Suppressor macrophage treated with lipopolysaccharide for 1 hour (primary cell): ENCODE results near the gene TAF8.

ENCODE experiments used
- DNase-seq, 3 donors: peaks; one replicate each; pipeline ENCODE4 v3.0.0-alpha.2; 2020 to 2022

TAF8 gene

DNA sequence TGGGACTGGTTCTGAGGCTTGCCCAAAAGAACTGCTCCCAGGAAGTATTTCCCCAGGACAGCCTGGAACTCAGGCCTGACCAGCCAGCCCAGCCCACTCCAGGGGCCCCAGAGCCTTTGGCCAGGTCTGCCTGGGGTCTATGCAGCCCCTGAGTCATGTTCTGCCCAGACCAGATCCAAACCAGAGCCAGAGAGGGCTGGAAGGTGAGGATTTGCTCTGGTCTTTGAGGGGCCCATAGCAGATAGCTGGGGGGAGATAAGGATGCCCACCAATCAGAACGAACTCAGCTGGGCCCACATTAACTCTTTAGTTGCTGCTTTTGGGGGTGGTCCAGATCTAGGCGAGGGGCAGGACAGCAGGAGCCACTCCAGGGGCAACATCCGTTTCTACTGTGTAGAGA lies 75.3 kb downstream of the TAF8 start:
- no peak for DNase-seq

DNA sequence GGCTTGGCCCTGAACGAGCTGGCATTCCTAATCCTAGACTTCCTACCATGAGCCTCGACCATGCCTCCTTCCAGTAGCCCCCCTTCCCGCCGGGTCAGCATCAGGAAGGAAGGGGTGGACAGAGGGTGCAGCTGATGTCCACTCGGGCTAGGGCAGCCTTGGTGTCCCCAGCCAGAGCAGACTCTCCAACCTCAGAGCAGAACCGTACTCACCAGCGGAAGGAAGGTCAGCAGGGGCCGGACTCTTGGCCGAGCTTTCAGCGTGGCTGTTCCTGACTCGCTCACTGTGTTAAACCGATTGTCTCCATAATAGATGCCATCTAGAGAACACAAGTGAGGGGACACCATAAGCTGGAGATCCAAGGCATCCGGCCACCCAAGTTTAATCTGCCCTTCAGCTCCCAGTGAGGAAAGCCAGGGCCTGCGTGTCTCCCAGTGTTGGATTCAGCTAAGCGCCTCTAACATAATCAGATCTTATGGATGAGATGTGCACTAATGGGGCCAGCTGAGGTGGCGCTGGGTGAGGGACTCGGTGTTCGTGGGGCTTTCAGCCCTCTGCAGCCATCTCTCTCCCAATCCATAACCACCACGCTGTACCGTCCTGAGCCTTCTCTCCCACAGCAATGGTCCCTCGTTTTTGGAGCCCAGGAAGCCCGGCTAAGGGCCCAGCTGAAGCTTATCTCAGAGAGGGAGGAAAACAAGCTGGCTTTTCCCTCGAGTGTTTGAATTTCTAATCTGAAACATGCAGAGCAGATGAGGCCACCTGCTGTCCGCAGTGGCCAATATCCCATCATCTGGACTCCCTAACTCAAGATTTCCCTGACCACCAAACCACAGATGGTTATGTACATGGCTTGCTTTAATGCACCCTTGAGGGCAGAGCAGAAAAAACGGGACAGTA lies 78.4 kb downstream of the TAF8 start:
- DNase-seq = no peak

DNA sequence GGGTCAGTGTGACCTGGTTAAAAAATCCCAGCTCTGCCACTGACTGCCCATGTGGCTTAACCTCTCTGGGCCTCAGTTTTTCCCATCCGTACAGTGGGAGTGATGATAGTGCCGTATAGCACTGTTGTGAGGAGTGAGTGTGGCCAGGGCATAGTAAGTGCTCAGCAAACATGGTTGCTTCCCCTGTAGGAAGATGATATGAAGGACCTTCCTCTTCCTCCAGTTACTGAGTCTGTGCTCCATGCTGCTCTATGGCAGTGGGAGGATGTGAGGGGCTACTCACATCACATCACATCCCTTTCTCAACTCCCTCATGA lies 79.0 kb downstream of the TAF8 start:
- DNase-seq = no peak

DNA sequence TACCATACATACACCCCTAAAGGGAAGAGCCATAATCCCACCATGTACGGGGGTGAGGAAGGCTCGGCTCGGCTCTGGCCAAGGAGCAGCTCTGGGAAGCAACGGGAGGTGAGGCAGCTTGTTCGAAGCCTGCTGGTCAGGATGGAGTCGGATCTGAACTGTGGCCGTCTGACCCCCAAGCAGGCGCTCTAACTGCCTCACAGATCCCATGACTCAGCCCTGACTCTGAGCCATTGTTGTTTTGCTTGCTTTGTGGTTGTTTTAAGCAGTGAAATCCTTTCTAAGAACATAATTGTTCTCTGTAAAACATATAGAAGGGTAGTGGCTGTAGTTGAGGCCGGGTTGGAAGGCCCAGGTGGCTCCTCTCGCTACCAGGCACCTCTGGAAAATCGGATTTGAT lies 81.2 kb downstream of the TAF8 start:
- no peak for DNase-seq

DNA sequence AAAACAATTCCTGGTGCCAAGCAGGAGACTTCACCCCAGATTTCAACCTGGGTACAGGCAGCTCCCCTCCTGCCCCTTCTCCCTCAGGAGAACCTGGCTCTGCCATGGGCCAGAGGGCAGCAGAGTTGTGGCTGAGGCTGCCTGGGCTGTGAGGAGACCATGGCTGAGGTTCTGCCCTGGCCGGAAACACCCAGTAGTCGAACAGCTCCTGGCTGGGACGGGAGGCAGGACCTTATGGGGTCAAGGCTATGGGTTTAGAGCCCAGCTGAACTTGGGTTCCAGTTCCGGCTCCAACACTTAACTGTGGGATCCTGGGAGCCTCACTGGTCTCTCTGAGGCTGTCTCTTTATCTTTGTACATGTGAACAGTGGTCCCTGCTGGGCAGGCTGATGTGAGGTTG lies 83.6 kb downstream of the TAF8 start:
- no peak for DNase-seq

DNA sequence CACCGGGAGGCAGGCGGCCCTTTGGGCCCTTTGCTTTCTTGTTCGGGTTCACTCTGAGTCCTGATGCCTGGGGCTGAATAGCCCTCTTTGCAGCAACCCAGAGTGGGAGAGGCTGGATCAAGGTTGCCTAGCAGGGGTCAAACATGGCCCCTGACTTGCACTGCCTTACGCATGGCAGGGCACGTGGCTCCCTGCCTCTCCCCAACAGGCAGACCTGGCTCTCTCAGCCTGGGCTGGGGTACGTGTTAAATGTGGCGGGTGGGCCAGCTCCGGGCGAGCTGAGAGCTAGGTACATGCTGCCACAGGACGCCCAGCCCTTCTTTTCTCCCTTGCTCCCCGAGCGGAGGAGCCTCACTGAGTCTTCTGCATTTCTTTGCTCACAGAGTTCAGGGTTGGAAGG lies 84.8 kb downstream of the TAF8 start:
- DNase-seq = no peak

DNA sequence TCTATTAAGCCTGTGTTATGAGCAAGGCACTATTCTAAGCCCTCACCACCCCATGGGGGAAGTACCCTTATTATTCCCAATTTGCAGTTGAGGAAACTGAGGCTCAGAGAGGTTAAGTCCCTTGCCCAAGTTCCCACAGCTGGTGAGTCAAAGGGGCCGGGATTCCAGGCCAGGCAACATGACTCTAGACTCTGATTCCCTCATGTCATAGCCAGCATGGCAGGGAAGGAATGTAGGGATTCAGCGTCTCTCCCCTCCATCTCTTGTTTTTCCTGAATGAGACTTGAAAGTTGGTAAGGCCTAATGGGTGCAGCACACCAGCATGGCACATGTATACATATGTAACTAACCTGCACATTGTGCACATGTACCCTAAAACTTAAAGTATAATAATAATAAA lies 85.4 kb downstream of the TAF8 start:
- no peak for DNase-seq

DNA sequence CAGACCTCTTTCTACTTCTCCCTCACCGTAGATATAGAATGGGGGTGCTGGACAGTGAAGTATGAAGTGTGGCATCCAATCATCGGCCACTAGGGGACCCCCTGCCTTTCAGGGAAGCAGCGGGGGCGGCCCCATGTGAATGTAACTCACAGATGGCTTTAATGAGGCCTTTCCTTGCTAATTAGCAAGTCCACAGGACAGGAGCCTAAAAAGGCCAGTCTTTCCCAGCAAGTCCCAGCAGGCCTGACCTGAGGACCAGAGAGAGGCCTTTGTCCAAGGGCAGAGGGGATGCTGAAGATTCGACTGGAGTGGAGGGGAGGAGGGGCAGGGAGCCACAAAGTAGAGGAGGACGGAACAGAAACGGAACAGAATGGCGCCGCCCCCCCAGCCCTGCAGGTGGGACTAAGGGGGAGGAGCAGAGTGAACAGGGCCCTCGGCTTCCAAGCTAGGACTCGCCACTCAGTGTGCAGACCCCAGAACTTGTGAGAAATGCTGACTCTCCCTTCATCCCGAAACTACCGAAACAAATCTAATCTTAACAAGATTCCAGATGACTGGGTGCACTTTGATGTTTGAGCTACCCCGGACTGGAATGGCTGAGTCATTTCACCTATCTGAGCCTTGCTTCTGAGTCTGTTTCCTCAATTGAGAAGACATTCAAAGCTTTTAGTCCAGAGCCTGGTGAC lies 86.3 kb downstream of the TAF8 start:
- peak; percentile 57 to 74 (median 58) for DNase-seq
